Stomach (tissue), 4 donors: Measurements from ENCODE around the gene PALM.

Source experiments
- EP300 ChIP-seq: sonication (generic); formaldehyde crosslinking; IDR thresholded peaks from one replicate; pipeline ENCODE4 v1.6.1; 2017; ENCODE audit warnings: antibody characterized with exemption
- POLR2A ChIP-seq, 4 donors: fragments of 450-650 bp; IDR thresholded peaks; one replicate each; pipeline ENCODE4 v1.6.1; 2016; ENCODE audit warnings: antibody characterized with exemption in 4 of 4, control low read depth in 2 of 4, mild to moderate bottlenecking in 1 of 4, moderate library complexity in 1 of 4

GRCh38 chr19:749811-750210 lies 41.1 kb downstream of the PALM start:
- TF ChIP-seq EP300 = no peak
- no peak for TF ChIP-seq POLR2A (IDR thresholded peaks at IDR 0.05)
